GM18498 (cell line): ENCODE measurements around the gene UBAP2L.
"Not testable (repeated sequence)": the region's sequence is repeated elsewhere in the genome, so short reads cannot be mapped to it uniquely, and the experiment has no call there.

ENCODE experiments used
- ATAC-seq: cut with Tn5 transposase; IDR thresholded peaks from one replicate; pipeline ENCODE4 v1.9.1; 2021; ENCODE audit warnings: mild to moderate bottlenecking, moderate library complexity; ENCODE audit not compliant: unreplicated experiment

UBAP2L gene

GRCh38 chr1:154307670-154308270 lies 87.0 kb downstream of the UBAP2L start:
- ATAC-seq, result not testable (repeated sequence)

- not testable (repeated sequence) for ATAC-seq
Observed at GRCh38 chr1:154309136-154309535, 88.4 kb downstream of the UBAP2L start.

GRCh38 chr1:154312229-154313065 lies 91.7 kb downstream of the UBAP2L start:
- not testable (repeated sequence) for ATAC-seq

GRCh38 chr1:154313066-154313356 lies 92.3 kb downstream of the UBAP2L start:
- no peak for ATAC-seq

GRCh38 chr1:154314226-154314625 lies 93.5 kb downstream of the UBAP2L start:
- not testable (repeated sequence) for ATAC-seq

GRCh38 chr1:154316704-154317103 lies 95.9 kb downstream of the UBAP2L start:
- no peak for ATAC-seq

GRCh38 chr1:154318386-154318785 lies 97.6 kb downstream of the UBAP2L start:
- no peak for ATAC-seq
